Activated naive CD4-positive, alpha-beta T cell treated with anti-CD3 and anti-CD28 coated beads, Interleukin-2, amount 10 ng/mL, durations not matched to agents 7 days and 5 days (primary cell): Measurements from ENCODE around the gene CFHR5.
"Not testable (repeated sequence)": the region's sequence is repeated elsewhere in the genome, so short reads cannot be mapped to it uniquely, and the experiment has no call there.

Experiments used
- CTCF ChIA-PET: fragments of 350-600 bp; sonication (Branson Sonifier 250); formaldehyde crosslinking; loops from one replicate; lab custom pipeline; 2021; ENCODE audit warnings: antibody characterized with exemption; lab: Charles Lee
- DNase-seq: peaks from one replicate; pipeline ENCODE4 v3.0.0-alpha.2; 2020
- H3K27ac Mint-ChIP-seq: one replicate; pipeline ENCODE4 v1.8.0; 2021; ENCODE audit warnings: mild to moderate bottlenecking, moderate library complexity, mixed read lengths
- H3K27me3 Mint-ChIP-seq: one replicate; pipeline ENCODE4 v1.8.0; 2021; ENCODE audit warnings: mild to moderate bottlenecking, mixed read lengths
- H3K36me3 Mint-ChIP-seq: one replicate; pipeline ENCODE4 v1.8.0; 2021; ENCODE audit warnings: mixed read lengths
- H3K4me1 Mint-ChIP-seq: one replicate; pipeline ENCODE4 v1.8.0; 2021; ENCODE audit warnings: mixed read lengths
- H3K4me3 Mint-ChIP-seq: one replicate; pipeline ENCODE4 v1.8.0; 2021; ENCODE audit warnings: mild to moderate bottlenecking, moderate library complexity, mixed read lengths
- H3K9me3 Mint-ChIP-seq: one replicate; pipeline ENCODE4 v1.8.0; 2021; ENCODE audit warnings: mixed read lengths

The CFHR5 gene

DNA sequence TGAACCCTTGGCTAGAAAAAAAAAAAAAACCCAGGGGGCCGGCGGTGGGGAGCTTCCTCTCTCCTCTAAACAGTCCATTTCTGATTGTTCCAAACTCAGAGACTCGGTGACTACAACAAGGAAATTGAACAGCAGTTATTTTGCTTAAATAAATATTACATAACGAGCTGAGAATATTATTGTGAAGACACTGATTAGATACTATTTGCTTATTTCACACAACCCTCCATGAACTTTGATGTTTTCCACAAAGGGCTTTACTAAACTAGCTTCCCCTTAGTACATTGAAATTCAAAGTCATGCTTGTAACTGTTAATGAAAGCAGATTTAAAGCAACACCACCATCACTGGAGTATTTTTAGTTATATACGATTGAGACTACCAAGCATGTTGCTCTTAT, at the start of gene CFHR5:
Gene CFHR5, plus strand, starts transcription at position 279 of the 400 bp plus-strand sequence. Its CDS starts 109 bp downstream, at position 388.
- Mint-ChIP-seq H3K36me3 (no peaks in the 10 kb centered on the region), H3K4me3 (no peak within 1 kb of the TSS), H3K27ac (no peak within 1 kb of the TSS), H3K9me3 (no peaks in the 10 kb centered on the region), H3K27me3 (no peaks in the 10 kb centered on the region), H3K4me1 (no peaks in the 10 kb centered on the region)
- CTCF ChIA-PET, result no interaction called here
- DNase-seq, result no peak

DNA sequence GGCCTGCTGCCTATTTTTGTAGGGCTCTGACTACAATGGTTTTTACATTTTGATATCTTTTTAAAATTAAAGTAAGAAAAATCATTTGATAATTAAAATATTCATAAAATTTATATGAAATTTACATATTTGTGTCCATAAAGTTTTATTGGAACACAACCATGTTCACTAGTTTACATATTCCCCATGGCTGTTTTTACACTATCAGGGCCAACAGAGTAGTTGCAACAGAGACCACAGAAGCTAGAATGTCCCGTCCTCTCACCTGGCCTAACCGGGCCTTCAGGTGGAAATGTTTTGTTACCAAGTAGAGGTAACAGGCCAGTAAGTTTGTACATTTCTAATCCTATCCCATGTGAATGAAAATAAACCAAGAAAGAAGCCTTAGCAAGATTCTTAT, 44.5 kb upstream of the CFHR5 start:
- H3K36me3 Mint-ChIP-seq, CTCF ChIA-PET, H3K4me1 Mint-ChIP-seq: not testable (repeated sequence)

DNA sequence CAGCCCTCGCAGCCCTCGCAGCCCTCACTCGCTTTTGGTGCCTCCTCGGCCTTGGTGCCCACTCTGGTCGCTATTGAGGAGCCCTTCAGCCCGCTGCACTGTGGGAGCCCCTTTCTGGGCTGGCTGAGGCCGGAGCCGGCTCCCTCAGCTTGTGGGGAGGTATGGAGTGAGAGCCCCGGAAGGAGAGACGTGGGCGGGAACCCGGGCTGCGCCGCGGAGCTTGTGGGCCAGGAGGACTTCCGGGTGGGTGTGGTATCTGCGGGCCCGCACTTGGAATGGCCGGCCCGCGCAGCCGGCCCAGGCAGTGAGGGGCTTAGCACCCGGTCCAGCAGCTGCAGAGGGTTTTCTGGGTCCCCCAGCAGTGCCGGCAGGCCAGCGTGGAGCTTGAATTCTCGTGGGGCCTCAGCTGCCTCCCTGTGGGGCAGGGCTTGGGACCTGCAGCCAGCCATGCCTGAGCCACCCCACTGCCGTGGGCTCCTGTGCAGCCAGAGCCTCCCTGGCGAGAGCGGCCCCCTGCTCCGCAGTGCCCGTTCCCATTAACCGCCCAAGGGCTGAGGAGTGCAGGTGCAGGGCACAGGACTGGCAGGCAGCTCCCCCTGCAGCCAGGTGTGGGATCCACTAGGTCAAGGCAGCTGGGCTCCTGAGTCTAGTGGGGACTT, 43.7 kb upstream of the CFHR5 start:
- Mint-ChIP-seq H3K36me3 (no peaks in the 10 kb centered on the region), H3K4me3 (no peak overlapping the region), H3K27me3 (no peaks in the 10 kb centered on the region), H3K4me1 (no peaks in the 10 kb centered on the region), H3K27ac (no peak overlapping the region), H3K9me3 (no peaks in the 10 kb centered on the region)
- DNase-seq, result no peak
- CTCF ChIA-PET, result no interaction called here

More for the DNA sequence above, 44.5 kb upstream of the CFHR5 start:
- H3K27ac Mint-ChIP-seq, H3K27me3 Mint-ChIP-seq, H3K9me3 Mint-ChIP-seq, H3K4me3 Mint-ChIP-seq, DNase-seq: not testable (repeated sequence)

DNA sequence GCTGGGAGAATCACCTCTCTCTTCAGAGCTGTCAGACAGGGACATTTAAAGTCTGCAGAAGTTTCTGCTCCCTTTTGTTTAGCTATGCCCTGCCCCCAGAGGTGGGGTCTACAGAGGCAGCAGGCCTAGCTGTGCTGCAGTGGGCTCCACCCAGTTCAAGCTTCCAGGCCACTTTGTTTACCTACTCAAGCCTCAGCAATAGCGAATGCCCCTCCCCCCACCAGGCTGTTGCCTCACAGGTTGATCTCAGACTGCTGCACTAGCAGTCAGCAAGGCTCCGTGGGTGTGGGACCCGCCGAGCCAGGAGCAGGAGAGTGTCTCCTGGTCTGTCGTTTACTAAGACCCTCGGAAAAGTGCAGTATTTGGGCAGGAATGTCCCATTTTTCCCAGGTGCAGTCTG, 35.9 kb upstream of the CFHR5 start:
- H3K4me1 Mint-ChIP-seq, H3K27ac Mint-ChIP-seq, DNase-seq, H3K36me3 Mint-ChIP-seq, H3K4me3 Mint-ChIP-seq, CTCF ChIA-PET, H3K9me3 Mint-ChIP-seq, H3K27me3 Mint-ChIP-seq: not testable (repeated sequence)

DNA sequence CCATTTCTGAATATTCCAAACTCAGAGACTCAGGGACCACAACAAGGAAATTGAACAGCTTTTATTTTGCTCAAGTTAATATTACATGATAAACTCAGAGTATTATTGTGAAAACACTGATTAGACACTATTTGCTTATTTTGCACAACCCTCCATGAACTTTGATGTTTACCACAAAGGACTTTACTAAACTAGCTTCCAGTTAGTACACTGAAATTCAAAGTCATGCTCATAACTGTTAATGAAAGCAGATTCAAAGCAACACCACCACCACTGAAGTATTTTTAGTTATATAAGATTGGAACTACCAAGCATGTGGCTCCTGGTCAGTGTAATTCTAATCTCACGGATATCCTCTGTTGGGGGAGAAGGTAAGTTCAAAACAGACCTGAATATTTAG, 33.8 kb upstream of the CFHR5 start, which contains the start of gene CFHR2:
Gene CFHR2, plus strand, starts transcription at position 171 of the 400 bp plus-strand sequence. Its CDS starts 143 bp downstream, at position 314.
- DNase-seq, H3K9me3 Mint-ChIP-seq, CTCF ChIA-PET, H3K4me3 Mint-ChIP-seq, H3K27ac Mint-ChIP-seq, H3K36me3 Mint-ChIP-seq, H3K27me3 Mint-ChIP-seq, H3K4me1 Mint-ChIP-seq: not testable (repeated sequence)

DNA sequence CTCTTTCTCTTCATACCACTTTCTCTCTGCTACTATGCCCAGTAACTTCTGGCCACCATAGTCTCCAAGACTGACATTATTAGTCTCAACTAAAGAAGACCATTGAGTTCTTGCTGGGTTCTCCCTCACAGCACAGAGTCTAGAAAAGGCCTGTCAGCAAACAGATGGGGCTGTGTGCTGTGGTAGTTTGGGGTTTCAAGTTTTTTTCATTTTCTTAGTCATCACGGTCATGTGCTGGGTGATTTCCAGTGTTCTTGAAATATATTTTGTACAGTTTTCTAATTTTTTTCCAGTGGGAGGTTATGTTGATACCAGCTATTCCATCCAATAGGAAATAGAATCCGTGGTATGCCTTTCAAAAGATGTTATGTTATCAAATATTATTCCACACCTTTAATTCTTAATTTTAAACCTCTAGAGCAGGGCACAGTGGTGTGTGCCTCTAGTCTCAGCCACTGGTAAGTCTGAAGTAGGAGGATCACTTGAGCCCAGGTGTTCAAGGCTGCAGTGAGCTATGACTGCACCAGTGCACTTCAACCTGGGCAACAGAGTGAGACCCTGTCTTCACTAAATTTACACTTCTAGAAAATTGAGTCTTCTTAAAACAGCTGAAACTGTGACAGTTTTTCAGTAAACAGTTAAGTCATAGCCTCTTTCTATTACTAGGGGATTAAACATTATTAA, 25.5 kb upstream of the CFHR5 start:
- no peaks in the 10 kb centered on the region for H3K9me3 Mint-ChIP-seq
- DNase-seq, result no peak
- H3K4me3 Mint-ChIP-seq, result no peak overlapping the region
- no peaks in the 10 kb centered on the region for H3K27me3 Mint-ChIP-seq
- H3K27ac Mint-ChIP-seq, result no peak overlapping the region
- no peaks in the 10 kb centered on the region for H3K36me3 Mint-ChIP-seq
- H3K4me1 Mint-ChIP-seq, result no peaks in the 10 kb centered on the region
- CTCF ChIA-PET, result no interaction called here

DNA sequence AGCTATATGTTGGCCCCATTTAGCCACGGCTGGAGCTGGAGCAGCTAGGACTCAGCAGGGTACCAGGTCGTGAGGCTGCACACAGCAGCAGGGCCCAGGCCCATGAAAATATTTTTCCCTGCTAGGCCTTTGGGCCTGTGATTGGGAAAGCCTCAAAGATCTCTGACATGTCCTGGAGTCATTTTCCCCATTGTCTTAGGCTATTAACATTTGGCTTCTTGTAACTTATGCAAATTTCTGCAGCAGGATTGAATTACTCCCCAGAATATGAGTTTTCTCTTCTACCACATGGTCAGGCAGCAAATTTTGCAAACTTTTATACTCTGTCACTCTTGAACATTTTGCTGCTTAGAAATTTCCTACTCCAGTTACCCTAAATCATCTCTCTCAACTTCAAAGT, 22.6 kb upstream of the CFHR5 start:
- no peaks in the 10 kb centered on the region for H3K4me1 Mint-ChIP-seq
- no peak overlapping the region for H3K4me3 Mint-ChIP-seq
- no peaks in the 10 kb centered on the region for H3K9me3 Mint-ChIP-seq
- CTCF ChIA-PET, result no interaction called here
- no peaks in the 10 kb centered on the region for H3K36me3 Mint-ChIP-seq
- H3K27ac Mint-ChIP-seq, result no peak overlapping the region
- H3K27me3 Mint-ChIP-seq, result no peaks in the 10 kb centered on the region
- no peak for DNase-seq

DNA sequence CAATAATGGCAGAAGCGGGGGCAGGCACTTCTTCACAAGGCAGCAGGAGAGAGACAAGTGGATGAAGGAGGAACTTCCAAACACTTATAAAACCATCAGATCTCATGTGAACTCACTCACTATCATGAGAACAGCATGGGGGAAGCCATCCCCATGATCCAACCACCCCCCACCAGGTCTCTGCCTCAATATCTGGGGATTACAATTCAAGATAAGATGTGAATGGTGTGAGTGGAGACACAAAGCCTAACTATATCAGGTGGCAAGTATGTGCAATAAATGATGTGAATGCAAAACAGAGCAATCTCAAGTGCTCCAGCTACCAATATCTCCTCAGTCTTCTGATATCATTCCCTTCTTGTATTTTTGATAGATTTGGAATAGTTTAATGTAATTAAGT, 21.4 kb upstream of the CFHR5 start:
- CTCF ChIA-PET, result no interaction called here
- no peaks in the 10 kb centered on the region for H3K4me1 Mint-ChIP-seq
- H3K27me3 Mint-ChIP-seq, result no peaks in the 10 kb centered on the region
- H3K36me3 Mint-ChIP-seq, result no peaks in the 10 kb centered on the region
- no peak overlapping the region for H3K4me3 Mint-ChIP-seq
- DNase-seq, result no peak
- no peak overlapping the region for H3K27ac Mint-ChIP-seq
- no peaks in the 10 kb centered on the region for H3K9me3 Mint-ChIP-seq

DNA sequence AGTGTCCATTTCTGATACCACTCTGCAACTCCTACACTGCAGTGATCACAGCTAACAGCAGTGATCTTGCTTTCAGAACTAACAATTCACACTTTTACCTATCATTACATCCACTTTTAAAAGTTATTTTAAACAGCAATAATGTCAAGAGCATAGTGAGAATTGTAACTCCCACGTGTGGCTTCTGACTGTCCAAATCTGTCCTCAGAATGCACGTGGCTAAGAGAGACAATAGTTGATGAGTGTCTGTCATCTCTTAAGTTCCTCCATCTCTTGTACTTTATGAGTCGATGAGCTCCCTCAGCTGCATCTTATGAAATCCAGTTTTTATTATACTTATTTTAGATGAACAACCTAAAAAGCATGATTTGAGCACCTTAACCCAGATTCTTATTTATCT, 16.5 kb upstream of the CFHR5 start:
- no peaks in the 10 kb centered on the region for H3K4me1 Mint-ChIP-seq
- no peaks in the 10 kb centered on the region for H3K9me3 Mint-ChIP-seq
- no peak overlapping the region for H3K4me3 Mint-ChIP-seq
- no peak overlapping the region for H3K27ac Mint-ChIP-seq
- no peaks in the 10 kb centered on the region for H3K36me3 Mint-ChIP-seq
- CTCF ChIA-PET, result no interaction called here
- H3K27me3 Mint-ChIP-seq, result no peaks in the 10 kb centered on the region
- no peak for DNase-seq

DNA sequence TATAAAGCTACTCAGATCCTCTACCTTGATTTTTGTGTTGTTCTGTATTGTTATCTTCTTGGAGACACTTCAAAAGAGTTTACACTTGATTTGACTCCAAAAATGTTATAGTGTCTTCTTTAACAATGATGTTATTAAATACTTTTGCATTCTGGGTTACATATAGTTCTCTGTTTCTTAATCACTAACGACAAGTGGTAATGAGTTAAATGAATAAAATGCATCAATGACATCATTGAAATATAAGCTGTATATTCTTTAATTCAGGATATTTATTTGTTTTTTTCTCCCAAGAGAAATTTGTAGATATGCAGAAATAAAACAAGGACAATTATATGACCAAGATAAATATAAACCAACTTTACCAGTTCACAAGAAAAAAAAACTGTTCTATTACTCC, 7.2 kb upstream of the CFHR5 start:
- no peaks in the 10 kb centered on the region for H3K27me3 Mint-ChIP-seq
- no peak overlapping the region for H3K4me3 Mint-ChIP-seq
- H3K36me3 Mint-ChIP-seq, result no peaks in the 10 kb centered on the region
- H3K4me1 Mint-ChIP-seq, result no peaks in the 10 kb centered on the region
- H3K9me3 Mint-ChIP-seq, result no peaks in the 10 kb centered on the region
- no peak overlapping the region for H3K27ac Mint-ChIP-seq
- CTCF ChIA-PET, result no interaction called here
- no peak for DNase-seq

DNA sequence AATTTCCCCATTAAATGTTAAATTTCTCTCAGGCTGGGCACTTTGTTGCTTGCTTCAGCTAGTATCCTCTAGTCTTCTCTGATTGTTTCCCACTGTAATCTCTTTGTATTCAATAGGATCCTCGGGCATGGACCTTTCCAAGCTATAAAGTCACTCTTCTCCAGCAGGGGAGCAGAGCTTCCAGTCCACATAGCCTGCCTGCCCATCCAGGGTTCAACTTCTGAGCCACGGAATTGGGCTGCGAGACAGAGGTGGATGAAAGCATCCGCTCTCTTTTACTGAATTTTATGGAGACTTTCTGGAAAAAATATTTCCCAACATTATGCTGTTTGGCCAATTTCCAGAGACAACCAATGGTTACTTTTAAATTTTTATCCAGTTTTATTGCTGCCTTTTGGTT, 1.1 kb upstream of the CFHR5 start:
- Mint-ChIP-seq H3K36me3 (no peaks in the 10 kb centered on the region), H3K27me3 (no peaks in the 10 kb centered on the region), H3K27ac (no peak overlapping the region), H3K4me1 (no peaks in the 10 kb centered on the region), H3K9me3 (no peaks in the 10 kb centered on the region), H3K4me3 (no peak overlapping the region)
- CTCF ChIA-PET, result no interaction called here
- no peak for DNase-seq

DNA sequence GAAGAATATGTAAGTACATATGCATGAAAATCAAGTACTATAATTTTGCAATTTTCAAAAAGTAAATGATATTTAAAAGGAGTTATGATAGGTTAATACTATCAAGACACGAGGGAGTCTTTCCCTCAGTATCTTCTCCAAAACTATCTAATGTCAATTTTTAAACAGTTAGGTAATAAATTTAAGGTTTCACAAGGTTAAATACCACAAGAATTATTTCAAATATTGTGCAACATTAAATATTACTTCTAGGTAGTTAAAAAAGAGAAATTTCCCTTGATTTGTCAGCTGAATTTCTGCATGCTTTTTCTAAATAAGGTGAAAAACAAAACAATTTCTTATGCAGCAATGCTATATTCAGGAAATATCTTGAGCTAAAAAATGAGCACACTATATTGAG, 3.5 kb downstream of the CFHR5 start:
- no peak overlapping the region for H3K4me3 Mint-ChIP-seq
- CTCF ChIA-PET, result no interaction called here
- H3K27me3 Mint-ChIP-seq, result no peaks in the 10 kb centered on the region
- H3K27ac Mint-ChIP-seq, result no peak overlapping the region
- no peaks in the 10 kb centered on the region for H3K9me3 Mint-ChIP-seq
- no peaks in the 10 kb centered on the region for H3K4me1 Mint-ChIP-seq
- no peaks in the 10 kb centered on the region for H3K36me3 Mint-ChIP-seq
- DNase-seq, result no peak

DNA sequence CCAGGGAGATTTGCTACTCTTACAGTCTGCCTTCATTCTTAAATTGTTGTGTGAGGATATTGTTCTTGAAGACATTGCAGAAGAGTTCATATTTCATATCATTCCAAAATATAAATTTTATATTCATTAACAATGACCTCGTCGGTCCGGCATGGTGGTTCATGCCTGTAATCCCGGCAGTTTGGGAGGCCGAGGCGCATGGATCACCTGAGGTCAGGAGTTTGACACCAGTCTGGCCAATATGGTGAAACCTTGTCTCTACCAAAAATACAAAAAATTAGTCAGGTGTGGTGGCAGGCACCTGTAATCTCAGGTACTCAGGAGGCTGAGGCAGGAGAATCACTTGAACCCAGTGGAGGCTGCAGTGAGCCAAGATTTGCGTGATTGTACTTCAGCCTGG, 4.9 kb downstream of the CFHR5 start:
- CTCF ChIA-PET, H3K27me3 Mint-ChIP-seq, DNase-seq, H3K27ac Mint-ChIP-seq, H3K4me3 Mint-ChIP-seq, H3K9me3 Mint-ChIP-seq, H3K36me3 Mint-ChIP-seq, H3K4me1 Mint-ChIP-seq: not testable (repeated sequence)

DNA sequence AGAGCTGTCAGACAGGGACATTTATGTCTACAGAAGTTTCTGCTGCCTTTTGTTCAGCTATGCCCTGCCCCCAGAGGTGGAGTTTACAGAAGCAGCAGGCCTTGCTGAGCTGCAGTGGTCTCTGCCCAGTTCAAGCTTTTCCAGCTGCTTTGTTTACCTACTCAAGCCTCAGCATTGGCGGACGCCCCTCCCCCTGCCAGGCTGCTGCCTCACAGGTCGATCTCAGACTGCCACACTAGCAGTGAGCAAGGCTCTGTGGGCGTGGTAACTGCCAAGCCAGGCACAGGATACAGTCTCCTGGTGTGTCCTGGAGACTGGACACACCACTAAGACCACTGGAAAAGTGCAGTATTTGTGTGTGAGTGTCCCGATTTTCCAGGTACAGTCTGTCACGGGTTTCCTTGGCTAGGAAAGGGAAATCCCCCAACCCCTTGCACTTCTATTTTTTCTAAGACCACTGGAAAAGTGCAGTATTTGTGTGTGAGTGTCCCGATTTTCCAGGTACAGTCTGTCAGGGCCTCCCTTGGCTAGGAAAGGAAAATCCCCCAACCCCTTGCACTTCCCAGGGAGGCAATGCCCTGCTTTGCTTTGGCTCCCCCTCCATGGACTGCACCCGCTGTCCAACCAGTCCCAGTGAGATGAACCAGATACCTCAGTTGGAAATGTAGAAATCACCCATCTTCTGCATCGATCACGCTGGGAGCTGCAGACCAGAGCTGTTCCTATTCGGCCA, 14.7 kb downstream of the CFHR5 start:
- CTCF ChIA-PET, result interaction anchor here (0.8 kb wide), 1 partner anchor 188 kb away, joined by 3 read pairs; no protein-coding TSS in a partner anchor
- H3K9me3 Mint-ChIP-seq, H3K27me3 Mint-ChIP-seq, H3K36me3 Mint-ChIP-seq, H3K4me3 Mint-ChIP-seq, H3K27ac Mint-ChIP-seq, H3K4me1 Mint-ChIP-seq, DNase-seq: not testable (repeated sequence)

DNA sequence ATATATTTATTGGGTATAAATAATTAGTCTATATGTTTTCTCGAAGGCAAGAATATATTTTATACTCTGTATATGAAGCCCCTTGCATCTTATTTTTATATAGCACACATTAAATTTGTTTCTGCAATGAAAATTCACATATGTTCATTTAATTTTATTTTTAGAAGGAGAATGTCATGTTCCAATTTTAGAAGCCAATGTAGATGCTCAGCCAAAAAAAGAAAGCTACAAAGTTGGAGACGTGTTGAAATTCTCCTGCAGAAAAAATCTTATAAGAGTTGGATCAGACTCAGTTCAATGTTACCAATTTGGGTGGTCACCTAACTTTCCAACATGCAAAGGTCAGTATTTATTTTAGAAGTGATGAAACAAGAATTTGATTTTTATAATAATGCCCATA, 16.6 kb downstream of the CFHR5 start:
- H3K27me3 Mint-ChIP-seq, result peaks cover 4% of the 10 kb centered on the region
- H3K27ac Mint-ChIP-seq, result no peak overlapping the region
- H3K4me1 Mint-ChIP-seq, result no peaks in the 10 kb centered on the region
- no peaks in the 10 kb centered on the region for H3K9me3 Mint-ChIP-seq
- DNase-seq, result no peak
- no peaks in the 10 kb centered on the region for H3K36me3 Mint-ChIP-seq
- no peak overlapping the region for H3K4me3 Mint-ChIP-seq
- CTCF ChIA-PET, result no interaction called here
